OCI-LY3 (cell line): ENCODE results near the gene DUSP16.

Experiments used
- EZH2phosphoT487 ChIP-seq: fragments of 200-600 bp; shearing (Covaris generic); IDR thresholded peaks from 2 replicates; pipeline ENCODE4 v1.6.1; 2018; ENCODE audit warnings: antibody characterized with exemption, mixed run types, low read depth
- TF ChIP-seq, protein P1 (sequence below): fragments of 200-600, 300-600 bp; sonication (generic); IDR thresholded peaks from 2 replicates; pipeline ENCODE4 v1.5.1; 2014; ENCODE audit warnings: antibody characterized with exemption, low read length, low read depth

DNA sequence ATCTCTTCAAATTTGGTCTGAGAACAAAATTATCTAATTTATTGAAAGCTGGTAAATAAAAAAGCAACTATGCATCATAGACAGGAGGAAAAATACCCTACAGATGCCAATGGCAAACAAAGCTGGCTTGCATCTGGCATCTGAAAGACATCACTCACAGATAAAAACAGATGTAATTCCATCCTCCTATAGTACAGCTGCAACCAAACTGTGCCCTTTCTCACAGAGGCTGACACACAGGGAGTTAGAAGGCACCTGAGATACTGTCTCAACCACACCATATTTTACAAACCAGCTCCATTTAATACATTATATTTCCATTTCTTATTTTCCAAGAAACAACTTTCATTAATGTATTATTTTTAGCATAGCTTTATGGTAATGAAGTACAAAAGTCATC is 39.4 kb downstream of the DUSP16 start:
- TF ChIP-seq, protein P1, sequence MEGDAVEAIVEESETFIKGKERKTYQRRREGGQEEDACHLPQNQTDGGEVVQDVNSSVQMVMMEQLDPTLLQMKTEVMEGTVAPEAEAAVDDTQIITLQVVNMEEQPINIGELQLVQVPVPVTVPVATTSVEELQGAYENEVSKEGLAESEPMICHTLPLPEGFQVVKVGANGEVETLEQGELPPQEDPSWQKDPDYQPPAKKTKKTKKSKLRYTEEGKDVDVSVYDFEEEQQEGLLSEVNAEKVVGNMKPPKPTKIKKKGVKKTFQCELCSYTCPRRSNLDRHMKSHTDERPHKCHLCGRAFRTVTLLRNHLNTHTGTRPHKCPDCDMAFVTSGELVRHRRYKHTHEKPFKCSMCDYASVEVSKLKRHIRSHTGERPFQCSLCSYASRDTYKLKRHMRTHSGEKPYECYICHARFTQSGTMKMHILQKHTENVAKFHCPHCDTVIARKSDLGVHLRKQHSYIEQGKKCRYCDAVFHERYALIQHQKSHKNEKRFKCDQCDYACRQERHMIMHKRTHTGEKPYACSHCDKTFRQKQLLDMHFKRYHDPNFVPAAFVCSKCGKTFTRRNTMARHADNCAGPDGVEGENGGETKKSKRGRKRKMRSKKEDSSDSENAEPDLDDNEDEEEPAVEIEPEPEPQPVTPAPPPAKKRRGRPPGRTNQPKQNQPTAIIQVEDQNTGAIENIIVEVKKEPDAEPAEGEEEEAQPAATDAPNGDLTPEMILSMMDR, result no peak
- TF ChIP-seq EZH2phosphoT487, result no peak
